H1 (cell line): ENCODE results near the gene INSM2. TPM values are rescaled to one million over a fixed set of nuclear protein-coding genes. Genes with fewer than 3 reads are reported as not detected.

Experiments used
- CTCF ChIA-PET: fragments of 300-600 bp; sonication (Branson Sonifier 250); formaldehyde crosslinking; loops from one replicate; lab custom pipeline; 2021; ENCODE audit not compliant: partially characterized antibody; lab: Charles Lee
- POLR2A ChIA-PET: fragments of 300-600 bp; sonication (Branson Sonifier 250); formaldehyde crosslinking; loops from one replicate; lab custom pipeline; 2021; ENCODE audit warnings: inconsistent platforms; ENCODE audit not compliant: partially characterized antibody; lab: Charles Lee
- DNase-seq, 2 experiments: peaks; one replicate each; pipeline versions ENCODE4 v3.0.0 to v3.0.0-alpha.2; 2010 to 2022; ENCODE audit warnings: low spot score in 2 of 2, low read depth in 1 of 2, mixed read lengths in 1 of 2
- FAIRE-seq: peaks from 2 replicates; lab custom pipeline; 2011; peaks lifted over from hg19 to GRCh38; lab: Jason Lieb, UNC
- H2AFZ ChIP-seq: 2 replicates; pipeline ENCODE4 v1.8.1; 2012; ENCODE audit warnings: low read length, inconsistent platforms
- H2AK5ac ChIP-seq: 2 replicates; pipeline ENCODE4 v1.6.1; 2013; ENCODE audit warnings: low read depth, low read length
- H2BK120ac ChIP-seq: replicated peaks from 2 replicates; pipeline ENCODE3; 2013; ENCODE audit warnings: low read depth, low read length, inconsistent platforms
- H2BK12ac ChIP-seq: 2 replicates; pipeline ENCODE4 v1.6.1; 2013; ENCODE audit warnings: low read depth, low read length
- H2BK15ac ChIP-seq: 2 replicates; pipeline ENCODE4 v1.6.1; 2013; ENCODE audit warnings: low read length
- H2BK20ac ChIP-seq: 2 replicates; pipeline ENCODE4 v1.6.1; 2013; ENCODE audit warnings: low read length
- H2BK5ac ChIP-seq: 2 replicates; pipeline ENCODE4 v1.6.1; 2013; ENCODE audit warnings: low read depth, low read length
- H3K14ac ChIP-seq: 2 replicates; pipeline ENCODE4 v1.6.1; 2013; ENCODE audit warnings: inconsistent platforms; ENCODE audit not compliant: insufficient read length
- H3K18ac ChIP-seq: 2 replicates; pipeline ENCODE4 v1.6.1; 2013; ENCODE audit warnings: low read length; ENCODE audit errors: extremely low read depth
- H3K23ac ChIP-seq: 2 replicates; pipeline ENCODE4 v1.6.1; 2013; ENCODE audit warnings: inconsistent platforms; ENCODE audit not compliant: insufficient read length
- H3K23me2 ChIP-seq: 2 replicates; pipeline ENCODE4 v1.6.1; 2013; ENCODE audit warnings: low read depth, low read length
- H3K27ac ChIP-seq: 2 replicates; pipeline ENCODE4 v1.6.1; 2011; ENCODE audit warnings: low read depth, low read length, inconsistent platforms
- H3K27me3 ChIP-seq, 4 experiments: replicated peaks in 1 of 4; 1 replicate in 1 of 4; 2 replicates in 3 of 4; pipeline versions ENCODE4 v1.6.1 to v1.8.1; 2011 to 2013; ENCODE audit warnings: low read length in 3 of 4, mild to moderate bottlenecking in 3 of 4, inconsistent platforms in 2 of 4, mixed read lengths in 2 of 4, moderate library complexity in 1 of 4; ENCODE audit not compliant: control insufficient read depth in 3 of 4, insufficient read depth in 3 of 4; ENCODE audit errors: extremely low read depth in 1 of 4
- H3K36me3 ChIP-seq, 4 experiments: 2 replicates each; pipeline versions ENCODE4 v1.6.1 to v1.8.1; 2011 to 2013; ENCODE audit warnings: mild to moderate bottlenecking in 4 of 4, low read length in 3 of 4, moderate library complexity in 2 of 4, control low read depth in 1 of 4, inconsistent platforms in 1 of 4; ENCODE audit not compliant: insufficient read depth in 4 of 4, control insufficient read depth in 2 of 4
- H3K4ac ChIP-seq: replicated peaks from 2 replicates; pipeline ENCODE3; 2013; ENCODE audit warnings: low read length, low read depth, mixed read lengths, inconsistent platforms; ENCODE audit not compliant: insufficient read length
- H3K4me1 ChIP-seq, 4 experiments: replicated peaks in 1 of 4; 1 replicate in 1 of 4; 2 replicates in 3 of 4; pipeline versions ENCODE4 v1.6.1 to v1.8.1; 2011 to 2013; ENCODE audit warnings: low read length in 3 of 4, inconsistent platforms in 2 of 4, mixed read lengths in 1 of 4; ENCODE audit not compliant: insufficient read depth in 4 of 4, control insufficient read depth in 3 of 4
- H3K4me2 ChIP-seq, 2 experiments: 2 replicates each; pipeline versions ENCODE4 v1.6.1 to v1.8.1; 2011 to 2013; ENCODE audit warnings: low read depth in 2 of 2, low read length in 2 of 2, control low read depth in 1 of 2, inconsistent platforms in 1 of 2, mild to moderate bottlenecking in 1 of 2; ENCODE audit not compliant: insufficient read depth in 1 of 2
- H3K4me3 ChIP-seq, 4 experiments: fragments of 200-600, 300-600 bp in 1 of 4; sonication (generic), shearing (Covaris generic), sonication (Bioruptor Twin) in 1 of 4; 2 replicates each; pipeline versions ENCODE4 v1.5.1 to v1.8.1; 2011 to 2016; ENCODE audit warnings: low read length in 4 of 4, low read depth in 3 of 4, control low read depth in 2 of 4, inconsistent platforms in 2 of 4, mild to moderate bottlenecking in 2 of 4, mixed read lengths in 1 of 4, moderate library complexity in 1 of 4; ENCODE audit not compliant: insufficient read depth in 2 of 4; ENCODE audit errors: extremely low read depth in 1 of 4
- H3K56ac ChIP-seq: replicated peaks from 2 replicates; pipeline ENCODE3; 2013; ENCODE audit warnings: low read depth, mild to moderate bottlenecking, mixed read lengths, low read length, inconsistent platforms; ENCODE audit not compliant: insufficient read length
- H3K79me1 ChIP-seq: 2 replicates; pipeline ENCODE4 v1.6.1; 2013; ENCODE audit warnings: low read depth, low read length, control low read depth
- H3K79me2 ChIP-seq, 2 experiments: 2 replicates each; pipeline versions ENCODE4 v1.6.1 to v1.8.1; 2012 to 2013; ENCODE audit warnings: low read length in 2 of 2, mild to moderate bottlenecking in 2 of 2, inconsistent platforms in 1 of 2; ENCODE audit not compliant: insufficient read depth in 2 of 2, control insufficient read depth in 1 of 2
- H3K9ac ChIP-seq, 4 experiments: replicated peaks in 1 of 4; 1 replicate in 1 of 4; 2 replicates in 3 of 4; pipeline versions ENCODE4 v1.6.1 to v1.8.1; 2011 to 2013; ENCODE audit warnings: low read depth in 3 of 4, low read length in 3 of 4, control low read depth in 2 of 4, mild to moderate bottlenecking in 2 of 4, moderate library complexity in 2 of 4, inconsistent platforms in 1 of 4; ENCODE audit errors: extremely low read depth in 1 of 4
- H3K9me3 ChIP-seq, 2 experiments: 2 replicates each; pipeline versions ENCODE4 v1.6.1 to v1.8.1; 2012 to 2013; ENCODE audit warnings: mild to moderate bottlenecking in 2 of 2, moderate library complexity in 2 of 2, control low read depth in 1 of 2, inconsistent platforms in 1 of 2, low read depth in 1 of 2, low read length in 1 of 2, mixed read lengths in 1 of 2; ENCODE audit not compliant: insufficient read depth in 2 of 2
- H4K20me1 ChIP-seq, 2 experiments: replicated peaks in 1 of 2; 2 replicates each; pipeline versions ENCODE3 to v1.8.1; 2011 to 2013; ENCODE audit warnings: inconsistent platforms in 2 of 2, low read length in 2 of 2, mild to moderate bottlenecking in 1 of 2; ENCODE audit not compliant: insufficient read depth in 2 of 2, control insufficient read depth in 1 of 2
- H4K5ac ChIP-seq: 2 replicates; pipeline ENCODE4 v1.6.1; 2013; ENCODE audit warnings: low read length, low read depth, mixed read lengths, inconsistent platforms; ENCODE audit not compliant: insufficient read length
- H4K8ac ChIP-seq: 2 replicates; pipeline ENCODE4 v1.8.0; 2013; ENCODE audit warnings: mild to moderate bottlenecking, moderate library complexity, low read length, inconsistent platforms; ENCODE audit not compliant: insufficient read depth; ENCODE audit errors: extremely low read depth
- H4K91ac ChIP-seq: replicated peaks from 2 replicates; pipeline ENCODE3; 2013; ENCODE audit warnings: low read length, mixed read lengths, inconsistent platforms; ENCODE audit not compliant: insufficient read length
- FOSL1 ChIP-seq: IDR thresholded peaks from 2 replicates; pipeline ENCODE4 v1.6.1; 2011; ENCODE audit warnings: mild to moderate bottlenecking, low read depth, low read length, moderate library complexity; ENCODE audit not compliant: insufficient read depth
- KDM4A ChIP-seq: IDR thresholded peaks from one replicate; pipeline ENCODE4 v1.7.1; 2012; ENCODE audit warnings: low read depth, mild to moderate bottlenecking, moderate library complexity, low read length, inconsistent platforms; ENCODE audit not compliant: severe bottlenecking
- RNF2 ChIP-seq: fragments of 200-900, 300-1000 bp; sonication (generic); IDR thresholded peaks from 2 replicates; pipeline ENCODE4 v1.7.1; 2016; ENCODE audit warnings: borderline replicate concordance, low read depth, mild to moderate bottlenecking, antibody characterized with exemption, low read length; ENCODE audit not compliant: poor library complexity, severe bottlenecking; ENCODE audit errors: missing control alignments
- WGBS, 2 experiments: shearing (Covaris generic) in 1 of 2; methylation state at CpG; one replicate each; pipeline versions ENCODE4 v1.1.6 to v1.1.7; 2013 to 2015; ENCODE audit warnings: low lambda C conversion rate in 2 of 2, mixed read lengths in 2 of 2, inconsistent platforms in 1 of 2, low coverage in 1 of 2, missing lambda C conversion rate in 1 of 2; ENCODE audit not compliant: insufficient replicate concordance in 2 of 2, insufficient coverage in 1 of 2, insufficient read length in 1 of 2; ENCODE audit errors: extremely low coverage in 1 of 2, missing lambda C conversion rate in 1 of 2; 5-methylcytosine and 5-hydroxymethylcytosine counted together
- long read RNA-seq, 2 experiments: library from RNA in 1 of 2; library from capped mRNA in 1 of 2; stranded (forward); transcript quantifications; one replicate each; pipeline ENCODE4 v2.0.0, GENCODE V29; 2021; ENCODE audit warnings: inconsistent platforms in 1 of 2
- polyA minus RNA-seq, 3 experiments: library from RNA; depleted of rRNA, polyadenylated mRNA; stranded (reverse); fragments of >200 nt; gene quantifications; 1 replicate in 2 of 3; 2 replicates in 1 of 3; pipeline ENCODE4 v1.2.3, GENCODE V29; 2011
- polyA plus RNA-seq, 7 experiments: library from polyadenylated mRNA; depleted of rRNA in 3 of 7; stranded (reverse) in 5 of 7; unstranded in 2 of 7; fragments of >200 nt in 5 of 7; fragments of 200-250 nt in 2 of 7; gene quantifications; 1 replicate in 5 of 7; 2 replicates in 1 of 7; 4 replicates in 1 of 7; pipeline versions ENCODE4 v1.2.1 to v1.2.3, GENCODE V29; 2011 to 2013; ENCODE audit warnings: missing spikeins in 2 of 7, mixed read lengths in 2 of 7
- total RNA-seq: library from RNA; stranded (reverse); fragmentation: NEBNext Ultra II Directional; extraction: Animal tissue kit (Norgen Biotek cat#: 25700); gene quantifications from 2 replicates; pipeline ENCODE4 v1.2.1, GENCODE V29; 2021
- TF ChIP-seq, protein P1 (sequence below): IDR thresholded peaks from 2 replicates; pipeline ENCODE4 v1.6.1; 2012; ENCODE audit warnings: inconsistent platforms
- TF ChIP-seq, protein P2 (sequence below): IDR thresholded peaks from 2 replicates; pipeline ENCODE4 v1.6.1; 2012; ENCODE audit warnings: inconsistent platforms

Gene INSM2, protein sequence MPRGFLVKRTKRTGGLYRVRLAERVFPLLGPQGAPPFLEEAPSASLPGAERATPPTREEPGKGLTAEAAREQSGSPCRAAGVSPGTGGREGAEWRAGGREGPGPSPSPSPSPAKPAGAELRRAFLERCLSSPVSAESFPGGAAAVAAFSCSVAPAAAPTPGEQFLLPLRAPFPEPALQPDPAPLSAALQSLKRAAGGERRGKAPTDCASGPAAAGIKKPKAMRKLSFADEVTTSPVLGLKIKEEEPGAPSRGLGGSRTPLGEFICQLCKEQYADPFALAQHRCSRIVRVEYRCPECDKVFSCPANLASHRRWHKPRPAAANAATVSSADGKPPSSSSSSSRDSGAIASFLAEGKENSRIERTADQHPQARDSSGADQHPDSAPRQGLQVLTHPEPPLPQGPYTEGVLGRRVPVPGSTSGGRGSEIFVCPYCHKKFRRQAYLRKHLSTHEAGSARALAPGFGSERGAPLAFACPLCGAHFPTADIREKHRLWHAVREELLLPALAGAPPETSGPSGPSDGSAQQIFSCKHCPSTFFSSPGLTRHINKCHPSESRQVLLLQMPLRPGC
- total RNA-seq = 0.10 TPM in 1 of 2 replicates, not detected in the other
- not detected in 2 replicates for polyA plus RNA-seq (2011; rRNA removed)
- not detected for polyA plus RNA-seq (2011; cell fraction: cytosol; rRNA removed)
- not detected for polyA plus RNA-seq (2011; cell fraction: nucleus; rRNA removed)
- polyA plus RNA-seq (2012, experiment 1 of 2) = not detected in 4 replicates
- polyA plus RNA-seq (2012, experiment 2 of 2) = not detected
- 0.02 TPM for polyA plus RNA-seq (2013, experiment 1 of 2)
- not detected for polyA plus RNA-seq (2013, experiment 2 of 2)
- polyA minus RNA-seq (2011; rRNA and poly(A)+ RNA removed) = not detected in 2 replicates
- polyA minus RNA-seq (2011; cell fraction: cytosol; rRNA and poly(A)+ RNA removed) = not detected
- polyA minus RNA-seq (2011; cell fraction: nucleus; rRNA and poly(A)+ RNA removed) = not detected
- long read RNA-seq, experiment 1 = 0 reads
- long read RNA-seq, experiment 2 = 0 reads

DNA sequence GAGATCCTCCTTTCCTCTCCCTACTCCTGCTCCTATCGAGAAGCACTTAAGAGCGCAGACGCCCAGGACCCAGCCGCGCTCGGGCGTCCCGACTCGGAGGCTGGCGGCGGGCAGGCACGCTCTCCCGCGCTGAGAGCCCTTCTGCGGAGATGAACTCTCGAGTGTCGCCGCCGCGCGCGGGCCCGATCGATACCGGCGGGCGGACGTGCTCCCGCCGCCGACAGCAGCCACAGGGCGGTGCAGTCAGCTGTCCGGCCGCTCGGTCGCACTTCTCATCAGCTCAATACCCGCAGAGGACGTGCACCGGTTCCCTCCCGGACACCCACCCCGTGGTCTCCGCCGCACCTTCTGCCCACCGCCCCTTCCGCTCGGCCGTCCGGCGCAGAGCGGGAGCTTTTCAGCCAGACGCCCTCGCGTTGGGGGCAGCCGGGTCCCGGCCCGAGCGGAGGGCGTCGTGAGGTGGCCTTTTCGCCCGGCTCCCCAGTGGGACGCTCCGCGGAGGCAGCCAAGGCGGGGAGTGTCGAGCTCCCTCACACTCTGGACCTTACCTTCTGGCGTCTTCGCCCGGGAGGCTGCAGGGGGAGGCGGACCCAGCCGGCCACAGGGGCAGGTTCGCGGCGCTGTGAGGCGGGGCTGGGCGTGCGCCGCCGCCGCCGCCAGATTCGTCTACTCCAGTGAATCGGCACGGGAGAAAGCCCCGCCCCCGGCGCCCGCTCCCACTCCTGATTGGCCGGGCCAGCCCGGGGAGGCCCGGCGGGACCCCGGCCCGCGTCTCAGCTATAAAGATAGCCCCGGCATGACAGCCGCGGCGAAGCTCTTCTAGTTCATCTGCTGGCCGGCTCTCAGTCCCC, at the start of gene INSM2:
Gene INSM2 (plus strand): TSS at position 808 of the 851 bp plus-strand sequence. CDS start 89 bp downstream, outside the sequence.
- Histone ChIP-seq H2BK12ac (no peak within 1 kb of the TSS), H4K91ac (no peak within 1 kb of the TSS), H2BK15ac (no peak within 1 kb of the TSS), H4K20me1 (peaks cover 6 to 9% of the 10 kb centered on the region in 2 experiments), H3K79me2 (no peaks in the 10 kb centered on the region), H3K18ac (no peak within 1 kb of the TSS), H3K79me1 (no peaks in the 10 kb centered on the region), H2AK5ac (no peak within 1 kb of the TSS), H3K4me1 (peaks cover 0 to 9% (median 3%) of the 10 kb centered on the region in 4 experiments; a peak in 5 of 7 replicates), H3K9me3 (no peaks in the 10 kb centered on the region), H3K9ac (no peak within 1 kb of the TSS; a peak in 1 of 7 replicates), H3K4ac (no peak within 1 kb of the TSS), H4K5ac (no peak within 1 kb of the TSS), H3K23me2 (peaks cover 18% of the 10 kb centered on the region), H2AFZ (peak within 1 kb of the TSS; percentile 76; the same call in 1 of the 2 replicates), H3K27me3 (peaks cover 19 to 57% (median 39%) of the 10 kb centered on the region in 4 experiments), H3K4me3 (peak within 1 kb of the TSS; percentile 58 to 78 (median 65)), H3K56ac (no peak within 1 kb of the TSS), H2BK120ac (no peak within 1 kb of the TSS), H2BK5ac (no peak within 1 kb of the TSS), H2BK20ac (no peak within 1 kb of the TSS), H3K23ac (no peak within 1 kb of the TSS), H4K8ac (no peak within 1 kb of the TSS), H3K36me3 (no peaks in the 10 kb centered on the region), H3K14ac (no peak within 1 kb of the TSS), H3K4me2 (peak within 1 kb of the TSS; percentile 75 to 95), H3K27ac (no peak within 1 kb of the TSS)
- DNase-seq = peak in 1 of 2 experiments; percentile 97
- 1% methylated on average over 76 of the region's 100 CpGs; no CpG with 5 or more reads in 1 of the 2 experiments for WGBS, 2 experiments
- CTCF ChIA-PET = interaction anchor here (0.6 to 2.8 kb wide), 12 partner anchors 9 to 1024 kb away, joined by 3 to 11 read pairs (median 3); no protein-coding TSS in a partner anchor
- FAIRE-seq = no peak
- POLR2A ChIA-PET = no interaction called here
- TF ChIP-seq, protein P1, sequence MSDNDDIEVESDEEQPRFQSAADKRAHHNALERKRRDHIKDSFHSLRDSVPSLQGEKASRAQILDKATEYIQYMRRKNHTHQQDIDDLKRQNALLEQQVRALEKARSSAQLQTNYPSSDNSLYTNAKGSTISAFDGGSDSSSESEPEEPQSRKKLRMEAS = peak; percentile 45
- TF ChIP-seq, protein P2, sequence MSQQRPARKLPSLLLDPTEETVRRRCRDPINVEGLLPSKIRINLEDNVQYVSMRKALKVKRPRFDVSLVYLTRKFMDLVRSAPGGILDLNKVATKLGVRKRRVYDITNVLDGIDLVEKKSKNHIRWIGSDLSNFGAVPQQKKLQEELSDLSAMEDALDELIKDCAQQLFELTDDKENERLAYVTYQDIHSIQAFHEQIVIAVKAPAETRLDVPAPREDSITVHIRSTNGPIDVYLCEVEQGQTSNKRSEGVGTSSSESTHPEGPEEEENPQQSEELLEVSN = peak; percentile 52
- no peak for TF ChIP-seq FOSL1
- TF ChIP-seq KDM4A = peak; percentile 98
- peak; percentile 70 for TF ChIP-seq RNF2
